ENCODE results near the gene GNG2. TPM values are rescaled to one million over a fixed set of nuclear protein-coding genes. Genes with fewer than 3 reads are reported as not detected.

The GNG2 gene
- total and polyA plus RNA-seq, 2 experiments from 2014 or later: 9.9 to 14.8 TPM

DNA sequence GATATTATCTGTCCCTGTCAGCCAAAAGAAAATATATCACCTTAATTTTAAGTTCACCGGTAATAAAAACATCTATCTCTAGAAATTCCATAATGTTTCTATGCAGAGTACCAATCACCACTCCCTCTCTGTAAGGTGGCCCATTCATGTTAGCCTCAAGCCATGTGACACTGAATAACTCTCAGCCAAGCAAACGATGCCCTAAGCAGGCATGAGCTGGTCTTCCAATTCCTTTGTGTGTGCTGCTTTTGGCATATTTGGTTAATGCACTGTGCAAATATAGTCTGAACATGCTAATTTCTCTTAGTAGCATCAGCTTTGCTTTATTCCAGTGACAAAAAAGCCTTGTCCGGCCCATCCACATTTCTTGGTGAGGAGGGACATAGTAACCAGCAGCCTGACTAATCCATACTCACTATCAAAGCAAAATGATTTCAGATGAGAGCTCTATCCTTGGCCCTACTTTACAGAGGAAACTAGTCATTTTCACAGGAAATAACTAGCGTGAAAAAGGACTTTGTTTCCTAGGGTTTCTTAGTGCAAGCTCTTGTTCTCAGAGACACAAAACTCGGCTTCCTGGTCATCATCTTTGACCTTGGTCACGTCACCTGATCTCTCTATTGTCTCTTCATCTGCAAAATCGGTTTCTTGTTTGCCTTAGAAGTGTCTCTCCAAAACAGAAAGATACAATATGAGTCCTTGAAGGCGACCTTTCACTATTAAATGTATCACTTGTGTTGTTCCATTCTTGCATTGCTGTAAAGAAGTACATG, 69.7 kb downstream of the GNG2 start (continued):
- TF ChIP-seq, protein P1, sequence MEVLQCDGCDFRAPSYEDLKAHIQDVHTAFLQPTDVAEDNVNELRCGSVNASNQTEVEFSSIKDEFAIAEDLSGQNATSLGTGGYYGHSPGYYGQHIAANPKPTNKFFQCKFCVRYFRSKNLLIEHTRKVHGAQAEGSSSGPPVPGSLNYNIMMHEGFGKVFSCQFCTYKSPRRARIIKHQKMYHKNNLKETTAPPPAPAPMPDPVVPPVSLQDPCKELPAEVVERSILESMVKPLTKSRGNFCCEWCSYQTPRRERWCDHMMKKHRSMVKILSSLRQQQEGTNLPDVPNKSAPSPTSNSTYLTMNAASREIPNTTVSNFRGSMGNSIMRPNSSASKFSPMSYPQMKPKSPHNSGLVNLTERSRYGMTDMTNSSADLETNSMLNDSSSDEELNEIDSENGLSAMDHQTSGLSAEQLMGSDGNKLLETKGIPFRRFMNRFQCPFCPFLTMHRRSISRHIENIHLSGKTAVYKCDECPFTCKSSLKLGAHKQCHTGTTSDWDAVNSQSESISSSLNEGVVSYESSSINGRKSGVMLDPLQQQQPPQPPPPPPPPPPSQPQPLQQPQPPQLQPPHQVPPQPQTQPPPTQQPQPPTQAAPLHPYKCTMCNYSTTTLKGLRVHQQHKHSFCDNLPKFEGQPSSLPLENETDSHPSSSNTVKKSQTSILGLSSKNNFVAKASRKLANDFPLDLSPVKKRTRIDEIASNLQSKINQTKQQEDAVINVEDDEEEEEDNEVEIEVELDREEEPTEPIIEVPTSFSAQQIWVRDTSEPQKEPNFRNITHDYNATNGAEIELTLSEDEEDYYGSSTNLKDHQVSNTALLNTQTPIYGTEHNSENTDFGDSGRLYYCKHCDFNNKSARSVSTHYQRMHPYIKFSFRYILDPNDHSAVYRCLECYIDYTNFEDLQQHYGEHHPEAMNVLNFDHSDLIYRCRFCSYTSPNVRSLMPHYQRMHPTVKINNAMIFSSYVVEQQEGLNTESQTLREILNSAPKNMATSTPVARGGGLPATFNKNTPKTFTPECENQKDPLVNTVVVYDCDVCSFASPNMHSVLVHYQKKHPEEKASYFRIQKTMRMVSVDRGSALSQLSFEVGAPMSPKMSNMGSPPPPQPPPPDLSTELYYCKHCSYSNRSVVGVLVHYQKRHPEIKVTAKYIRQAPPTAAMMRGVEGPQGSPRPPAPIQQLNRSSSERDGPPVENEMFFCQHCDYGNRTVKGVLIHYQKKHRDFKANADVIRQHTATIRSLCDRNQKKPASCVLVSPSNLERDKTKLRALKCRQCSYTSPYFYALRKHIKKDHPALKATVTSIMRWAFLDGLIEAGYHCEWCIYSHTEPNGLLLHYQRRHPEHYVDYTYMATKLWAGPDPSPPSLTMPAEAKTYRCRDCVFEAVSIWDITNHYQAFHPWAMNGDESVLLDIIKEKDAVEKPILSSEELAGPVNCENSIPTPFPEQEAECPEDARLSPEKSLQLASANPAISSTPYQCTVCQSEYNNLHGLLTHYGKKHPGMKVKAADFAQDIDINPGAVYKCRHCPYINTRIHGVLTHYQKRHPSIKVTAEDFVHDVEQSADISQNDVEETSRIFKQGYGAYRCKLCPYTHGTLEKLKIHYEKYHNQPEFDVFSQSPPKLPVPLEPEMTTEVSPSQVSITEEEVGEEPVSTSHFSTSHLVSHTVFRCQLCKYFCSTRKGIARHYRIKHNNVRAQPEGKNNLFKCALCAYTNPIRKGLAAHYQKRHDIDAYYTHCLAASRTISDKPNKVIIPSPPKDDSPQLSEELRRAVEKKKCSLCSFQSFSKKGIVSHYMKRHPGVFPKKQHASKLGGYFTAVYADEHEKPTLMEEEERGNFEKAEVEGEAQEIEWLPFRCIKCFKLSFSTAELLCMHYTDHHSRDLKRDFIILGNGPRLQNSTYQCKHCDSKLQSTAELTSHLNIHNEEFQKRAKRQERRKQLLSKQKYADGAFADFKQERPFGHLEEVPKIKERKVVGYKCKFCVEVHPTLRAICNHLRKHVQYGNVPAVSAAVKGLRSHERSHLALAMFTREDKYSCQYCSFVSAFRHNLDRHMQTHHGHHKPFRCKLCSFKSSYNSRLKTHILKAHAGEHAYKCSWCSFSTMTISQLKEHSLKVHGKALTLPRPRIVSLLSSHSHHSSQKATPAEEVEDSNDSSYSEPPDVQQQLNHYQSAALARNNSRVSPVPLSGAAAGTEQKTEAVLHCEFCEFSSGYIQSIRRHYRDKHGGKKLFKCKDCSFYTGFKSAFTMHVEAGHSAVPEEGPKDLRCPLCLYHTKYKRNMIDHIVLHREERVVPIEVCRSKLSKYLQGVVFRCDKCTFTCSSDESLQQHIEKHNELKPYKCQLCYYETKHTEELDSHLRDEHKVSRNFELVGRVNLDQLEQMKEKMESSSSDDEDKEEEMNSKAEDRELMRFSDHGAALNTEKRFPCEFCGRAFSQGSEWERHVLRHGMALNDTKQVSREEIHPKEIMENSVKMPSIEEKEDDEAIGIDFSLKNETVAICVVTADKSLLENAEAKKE (CRISPR knock-in tag; IDR thresholded peaks at IDR 0.05): no peak
- TF ChIP-seq CREB1 (CRISPR knock-in tag; IDR thresholded peaks at IDR 0.05; ENCODE audit: low read depth) (no peak), ZNF331 (CRISPR knock-in tag; IDR thresholded peaks at IDR 0.05; ENCODE audit: low read depth) (no peak), EZH2phosphoT487 (IDR thresholded peaks at IDR 0.05; ENCODE audit: unreplicated experiment) (no peak), POLR2AphosphoS5 (IDR thresholded peaks at IDR 0.05; ENCODE audit: low read depth) (no peak)
- TF ChIP-seq, protein P2, sequence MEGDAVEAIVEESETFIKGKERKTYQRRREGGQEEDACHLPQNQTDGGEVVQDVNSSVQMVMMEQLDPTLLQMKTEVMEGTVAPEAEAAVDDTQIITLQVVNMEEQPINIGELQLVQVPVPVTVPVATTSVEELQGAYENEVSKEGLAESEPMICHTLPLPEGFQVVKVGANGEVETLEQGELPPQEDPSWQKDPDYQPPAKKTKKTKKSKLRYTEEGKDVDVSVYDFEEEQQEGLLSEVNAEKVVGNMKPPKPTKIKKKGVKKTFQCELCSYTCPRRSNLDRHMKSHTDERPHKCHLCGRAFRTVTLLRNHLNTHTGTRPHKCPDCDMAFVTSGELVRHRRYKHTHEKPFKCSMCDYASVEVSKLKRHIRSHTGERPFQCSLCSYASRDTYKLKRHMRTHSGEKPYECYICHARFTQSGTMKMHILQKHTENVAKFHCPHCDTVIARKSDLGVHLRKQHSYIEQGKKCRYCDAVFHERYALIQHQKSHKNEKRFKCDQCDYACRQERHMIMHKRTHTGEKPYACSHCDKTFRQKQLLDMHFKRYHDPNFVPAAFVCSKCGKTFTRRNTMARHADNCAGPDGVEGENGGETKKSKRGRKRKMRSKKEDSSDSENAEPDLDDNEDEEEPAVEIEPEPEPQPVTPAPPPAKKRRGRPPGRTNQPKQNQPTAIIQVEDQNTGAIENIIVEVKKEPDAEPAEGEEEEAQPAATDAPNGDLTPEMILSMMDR (conservative IDR thresholded peaks at IDR 0.05; ENCODE audit: low read depth in 2 of 2): no peak

DNA sequence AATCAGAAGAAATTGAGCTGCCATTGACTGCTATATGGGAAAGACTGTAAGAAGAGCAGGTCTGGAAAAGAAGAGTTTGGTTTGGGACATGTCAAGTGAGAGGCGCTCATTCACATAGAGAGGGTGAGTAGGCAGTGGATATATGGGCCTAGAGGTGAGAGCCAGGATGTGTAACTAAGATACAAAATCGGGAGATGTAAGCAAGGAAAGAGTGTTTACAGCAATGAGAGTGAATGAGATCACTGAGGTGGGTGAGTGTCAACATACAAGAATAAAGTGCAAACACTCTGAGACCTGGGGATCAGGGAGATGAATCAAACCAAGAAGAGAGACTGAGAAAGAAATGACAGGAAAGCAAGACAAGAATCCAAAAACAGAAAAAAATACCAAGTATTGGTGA, 70.9 kb downstream of the GNG2 start:
- no peaks in the 10 kb centered on the region for H3K27me3 ChIP-seq (ENCODE audit: insufficient read depth)
- no peak overlapping the region for H3K27ac ChIP-seq (ENCODE audit: low read depth)
- peaks cover 5% of the 10 kb centered on the region for H3K27me3 Mint-ChIP-seq (ENCODE audit: insufficient read depth, low read depth, poor library complexity)
- H2AFZ ChIP-seq: no peak overlapping the region
- DNase-seq (ENCODE audit: low spot score): no peak
- H3K4me3 ChIP-seq: no peak overlapping the region
- H3F3A ChIP-seq (replicated peaks; ENCODE audit: low read depth): no peaks in the 10 kb centered on the region
- no peaks in the 10 kb centered on the region for H3K36me3 ChIP-seq (ENCODE audit: insufficient read depth)
- ATAC-seq: no peak
- no peak overlapping the region for H3K4me2 ChIP-seq
- no peaks in the 10 kb centered on the region for H3K4me1 Mint-ChIP-seq
- H3K79me2 ChIP-seq (replicated peaks; ENCODE audit: insufficient read depth): no peaks in the 10 kb centered on the region
- H4K20me1 ChIP-seq (replicated peaks; ENCODE audit: insufficient read depth): no peaks in the 10 kb centered on the region; the same call in 1 of the 2 replicates
- no peak overlapping the region for H3K4me3 Mint-ChIP-seq
- H3K9me3 Mint-ChIP-seq: no peaks in the 10 kb centered on the region
- H3K36me3 Mint-ChIP-seq (ENCODE audit: low read depth): no peaks in the 10 kb centered on the region
- peaks cover 7% of the 10 kb centered on the region; the same call in 1 of the 2 replicates for H3K9me2 ChIP-seq (ENCODE audit: insufficient read depth)
- no peak overlapping the region for H3K27ac Mint-ChIP-seq
- no peaks in the 10 kb centered on the region for H3K4me1 ChIP-seq (ENCODE audit: insufficient read depth)
- no peak for TF ChIP-seq POLR2AphosphoS5 (IDR thresholded peaks at IDR 0.05; ENCODE audit: low read depth)
- no peak for TF ChIP-seq JUNB (IDR thresholded peaks at IDR 0.05; ENCODE audit: unreplicated experiment)
- TF ChIP-seq, protein P2 (conservative IDR thresholded peaks at IDR 0.05; ENCODE audit: low read depth in 2 of 2): no peak
